Lung (tissue), 12 donors: ENCODE results near the gene ZDHHC8. TPM values are rescaled to one million over a fixed set of nuclear protein-coding genes. Genes with fewer than 3 reads are reported as not detected.

ENCODE experiments used
- ATAC-seq: fragments of 200-7000 bp; cut with Tn5 transposase; one replicate; pipeline ENCODE4 v1.9.1; 2020; ENCODE audit warnings: moderate number of reproducible peaks; ENCODE audit not compliant: insufficient read depth, low FRiP score
- DNase-seq, 3 donors: peaks; one replicate each; pipeline ENCODE4 v3.0.0-alpha.2; 2013 to 2017
- H3K27ac ChIP-seq, 2 donors: one replicate each; pipeline ENCODE4 v1.5.1; 2013; ENCODE audit warnings: mild to moderate bottlenecking in 2 of 2, moderate library complexity in 2 of 2, control low read depth in 1 of 2, inconsistent platforms in 1 of 2, low read depth in 1 of 2, low read length in 1 of 2
- H3K27me3 ChIP-seq, 3 donors: one replicate each; pipeline ENCODE4 v1.5.1; 2013; ENCODE audit warnings: low read length in 2 of 3; ENCODE audit not compliant: control insufficient read depth in 3 of 3, insufficient read depth in 3 of 3
- H3K36me3 ChIP-seq, 4 donors: one replicate each; pipeline ENCODE4 v1.5.1; 2013; ENCODE audit warnings: low read length in 4 of 4, mild to moderate bottlenecking in 1 of 4, moderate library complexity in 1 of 4; ENCODE audit not compliant: control insufficient read depth in 4 of 4, insufficient read depth in 4 of 4
- H3K4me1 ChIP-seq, 5 donors: one replicate each; pipeline ENCODE4 v1.5.1; 2013; ENCODE audit warnings: low read length in 5 of 5, mild to moderate bottlenecking in 2 of 5, moderate library complexity in 1 of 5; ENCODE audit not compliant: control insufficient read depth in 5 of 5, insufficient read depth in 5 of 5
- H3K4me3 ChIP-seq: one replicate; pipeline ENCODE4 v1.5.1; 2013; ENCODE audit warnings: mild to moderate bottlenecking, control low read depth, moderate library complexity
- H3K9ac ChIP-seq, 2 donors: one replicate each; pipeline ENCODE4 v1.5.1; 2013; ENCODE audit warnings: low read length in 2 of 2, control low read depth in 1 of 2; ENCODE audit not compliant: insufficient read depth in 1 of 2
- H3K9me3 ChIP-seq, 4 donors: one replicate each; pipeline ENCODE4 v1.5.1; 2013; ENCODE audit warnings: low read length in 3 of 4, mild to moderate bottlenecking in 1 of 4, moderate library complexity in 1 of 4; ENCODE audit not compliant: control insufficient read depth in 4 of 4, insufficient read depth in 3 of 4
- CTCF ChIP-seq: IDR thresholded peaks from 2 replicates; pipeline ENCODE4 v1.5.1; 2012; ENCODE audit warnings: mild to moderate bottlenecking; ENCODE audit errors: control extremely low read depth, extremely low read depth
- WGBS, 2 donors: extraction: QIAGEN DNeasy Blood & Tissue Kit; methylation state at CpG; one replicate each; pipeline ENCODE4 v1.1.7; 2013; 5-methylcytosine and 5-hydroxymethylcytosine counted together
- polyA plus RNA-seq, 2 donors: library from polyadenylated mRNA; stranded (reverse); fragments of 200-250 nt; gene quantifications; one replicate each; pipeline ENCODE4 v1.2.1, GENCODE V29; 2013
- total RNA-seq, 2 donors: library from RNA; depleted of rRNA in 1 of 2; stranded (reverse); fragments of >200 nt in 1 of 2; gene quantifications; one replicate each; pipeline ENCODE4 v1.2.1, GENCODE V29; 2014 to 2021
- donor health status: control.
- donor health status: control.
- donor health status: Bipolar disorder and iron deficiency.
- donor health status: healthy.
- donor health status: DM: yes; HTN: yes; CAD: no.

The ZDHHC8 gene
- total and polyA plus RNA-seq, 4 donors: 28.4 to 75.1 (median 35.5) TPM

- no peaks in the 10 kb centered on the region for H3K9me3 ChIP-seq
- DNase-seq (no peak), ATAC-seq (no peak)
- H3K4me1 ChIP-seq: peaks cover 3 to 12% (median 5%) of the 10 kb centered on the region in 5 donors
- no peak for TF ChIP-seq CTCF
- 96% methylated on average over 22 of the region's 22 CpGs for WGBS, 2 donors
- H3K4me3 ChIP-seq: no peak overlapping the region
- no peak overlapping the region for H3K9ac ChIP-seq
- peaks cover 2 to 49% (median 15%) of the 10 kb centered on the region in 4 donors for H3K36me3 ChIP-seq
- no peaks in the 10 kb centered on the region for H3K27me3 ChIP-seq
- H3K27ac ChIP-seq: no peak overlapping the region
These were observed 9.7 kb upstream of the ZDHHC8 start for GRCh38 chr22:20121856-20122415.

GRCh38 chr22:20123366-20124082 lies 8.1 kb upstream of the ZDHHC8 start:
- H3K36me3 ChIP-seq: peaks cover 2 to 52% (median 15%) of the 10 kb centered on the region in 4 donors
- no peak for TF ChIP-seq CTCF
- ATAC-seq (no peak), DNase-seq (no peak)
- no peak overlapping the region for H3K27ac ChIP-seq
- no peaks in the 10 kb centered on the region for H3K9me3 ChIP-seq
- H3K4me1 ChIP-seq: peaks cover 2 to 8% (median 3%) of the 10 kb centered on the region in 5 donors
- H3K4me3 ChIP-seq: no peak overlapping the region
- whole genome bisulfite sequencing, 2 donors: 93 to 95% methylated on average over 13 of the region's 13 CpGs
- no peaks in the 10 kb centered on the region for H3K27me3 ChIP-seq
- H3K9ac ChIP-seq: no peak overlapping the region

GRCh38 chr22:20124083-20124787 lies 7.4 kb upstream of the ZDHHC8 start:
- peaks cover 0 to 1% (median 0%) of the 10 kb centered on the region in 5 donors for H3K4me1 ChIP-seq
- H3K4me3 ChIP-seq: no peak overlapping the region
- no peak for TF ChIP-seq CTCF
- no peak overlapping the region for H3K9ac ChIP-seq
- 94 to 96% methylated on average over 11 of the region's 11 CpGs for WGBS, 2 donors
- H3K27ac ChIP-seq: no peak overlapping the region
- ATAC-seq: no peak
- peaks cover 2 to 50% (median 10%) of the 10 kb centered on the region in 4 donors for H3K36me3 ChIP-seq
- no peaks in the 10 kb centered on the region for H3K27me3 ChIP-seq
- H3K9me3 ChIP-seq: no peaks in the 10 kb centered on the region
- no peak for DNase-seq
